DOHH2 (cell line): Measurements from ENCODE around the gene NAALADL2.

Experiments used
- EZH2phosphoT487 ChIP-seq: fragments of 200-600 bp; sonication (generic); IDR thresholded peaks from 2 replicates; pipeline ENCODE4 v1.6.1; 2017; ENCODE audit warnings: borderline replicate concordance, mild to moderate bottlenecking, antibody characterized with exemption, low read length, moderate library complexity, mixed read lengths
- TF ChIP-seq, protein P1 (sequence below): fragments of 200-600 bp; sonication (generic); IDR thresholded peaks from one replicate; pipeline ENCODE4 v1.5.1; 2014; ENCODE audit warnings: antibody characterized with exemption, mild to moderate bottlenecking, low read depth, low read length; ENCODE audit not compliant: poor library complexity, severe bottlenecking

DNA sequence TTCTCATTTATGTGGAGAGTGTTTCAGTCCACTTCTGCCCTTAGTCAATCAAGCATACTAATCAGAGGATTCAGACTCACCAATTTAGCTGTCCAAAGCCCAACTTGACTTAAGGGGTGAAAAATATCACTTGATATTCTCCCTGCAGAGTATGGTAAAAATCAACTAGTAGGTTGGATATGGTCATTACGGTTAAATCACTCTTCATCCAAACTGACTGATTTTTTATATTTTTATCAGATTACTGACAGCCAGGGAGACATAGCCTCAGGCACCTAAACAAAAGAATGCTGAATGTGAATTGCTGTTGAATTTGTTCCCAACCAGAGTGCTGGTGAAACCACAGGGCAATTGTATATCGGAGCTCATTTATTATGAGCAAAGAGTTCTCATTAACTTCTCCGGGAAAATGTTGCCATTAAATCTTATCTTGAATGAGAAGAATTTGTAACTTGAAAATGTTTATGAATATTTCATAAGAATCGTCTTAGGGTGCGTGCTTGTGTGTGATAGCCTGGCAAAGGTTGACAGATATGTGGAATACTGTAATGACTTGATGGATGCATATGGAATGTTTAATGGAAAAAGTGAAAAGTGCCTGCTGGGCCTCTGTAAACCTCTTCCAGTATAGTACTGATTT is 411.2 kb downstream of the NAALADL2 start:
- TF ChIP-seq, protein P1, sequence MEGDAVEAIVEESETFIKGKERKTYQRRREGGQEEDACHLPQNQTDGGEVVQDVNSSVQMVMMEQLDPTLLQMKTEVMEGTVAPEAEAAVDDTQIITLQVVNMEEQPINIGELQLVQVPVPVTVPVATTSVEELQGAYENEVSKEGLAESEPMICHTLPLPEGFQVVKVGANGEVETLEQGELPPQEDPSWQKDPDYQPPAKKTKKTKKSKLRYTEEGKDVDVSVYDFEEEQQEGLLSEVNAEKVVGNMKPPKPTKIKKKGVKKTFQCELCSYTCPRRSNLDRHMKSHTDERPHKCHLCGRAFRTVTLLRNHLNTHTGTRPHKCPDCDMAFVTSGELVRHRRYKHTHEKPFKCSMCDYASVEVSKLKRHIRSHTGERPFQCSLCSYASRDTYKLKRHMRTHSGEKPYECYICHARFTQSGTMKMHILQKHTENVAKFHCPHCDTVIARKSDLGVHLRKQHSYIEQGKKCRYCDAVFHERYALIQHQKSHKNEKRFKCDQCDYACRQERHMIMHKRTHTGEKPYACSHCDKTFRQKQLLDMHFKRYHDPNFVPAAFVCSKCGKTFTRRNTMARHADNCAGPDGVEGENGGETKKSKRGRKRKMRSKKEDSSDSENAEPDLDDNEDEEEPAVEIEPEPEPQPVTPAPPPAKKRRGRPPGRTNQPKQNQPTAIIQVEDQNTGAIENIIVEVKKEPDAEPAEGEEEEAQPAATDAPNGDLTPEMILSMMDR = no peak
- no peak for TF ChIP-seq EZH2phosphoT487
